Effector CD4-positive, alpha-beta T cell (primary cell): ENCODE results near the gene PSMD6.
A peak's percentile ranks its signal among the peaks of the same experiment; 100 is the strongest.

ENCODE experiments used
- DNase-seq: peaks from one replicate; pipeline ENCODE4 v3.0.0-alpha.2; 2020

PSMD6 gene

GRCh38 chr3:64042952-64043351, 19.7 kb upstream of the PSMD6 start:
- DNase-seq, result no peak

- no peak for DNase-seq
Observed at GRCh38 chr3:64039981-64040733, 16.9 kb upstream of the PSMD6 start.

DNA sequence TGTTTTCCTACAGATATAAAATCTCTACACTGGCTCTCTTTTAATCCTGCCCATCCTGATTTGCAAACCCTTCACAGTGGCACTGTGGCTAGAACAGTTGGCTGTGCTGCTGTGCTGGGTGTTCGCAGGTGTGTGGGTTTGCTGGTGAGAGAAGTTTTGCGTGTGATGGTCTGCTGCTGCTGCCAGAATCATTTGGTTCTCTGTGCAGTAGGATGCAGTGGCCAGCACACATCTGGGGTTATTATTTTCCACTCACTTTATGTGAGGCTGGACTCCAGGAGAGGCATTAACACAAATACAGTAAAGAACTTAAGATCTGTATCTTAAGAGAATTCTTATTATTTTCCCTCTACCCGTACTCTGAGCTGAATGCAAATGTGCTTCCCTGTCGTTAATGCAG, 16.0 kb upstream of the PSMD6 start:
- no peak for DNase-seq

DNA sequence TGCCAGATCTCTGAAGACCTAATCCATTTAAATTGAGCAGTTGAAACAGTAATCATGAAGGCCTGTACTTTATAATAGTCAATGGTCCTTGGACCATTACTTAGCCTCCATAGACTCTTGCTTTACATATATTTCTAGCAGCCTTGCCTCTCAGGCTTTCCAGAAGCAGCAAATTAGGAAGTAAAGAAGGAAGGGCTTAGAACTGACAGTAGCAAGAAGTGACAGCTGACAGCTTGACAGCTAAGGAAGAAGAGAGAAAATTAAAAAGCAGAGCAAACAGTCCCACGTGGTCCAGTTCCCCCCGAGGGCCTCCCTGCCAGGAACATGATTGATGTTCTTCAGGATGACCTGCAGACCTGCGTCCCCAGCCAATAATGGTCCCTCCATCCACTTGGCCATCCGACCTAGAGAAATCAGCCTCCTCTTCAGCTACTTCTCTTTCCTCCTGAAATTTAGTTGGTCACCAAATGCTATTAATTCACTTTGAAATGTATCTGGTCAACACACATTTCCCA, 15.0 kb upstream of the PSMD6 start:
- DNase-seq, result no peak

DNA sequence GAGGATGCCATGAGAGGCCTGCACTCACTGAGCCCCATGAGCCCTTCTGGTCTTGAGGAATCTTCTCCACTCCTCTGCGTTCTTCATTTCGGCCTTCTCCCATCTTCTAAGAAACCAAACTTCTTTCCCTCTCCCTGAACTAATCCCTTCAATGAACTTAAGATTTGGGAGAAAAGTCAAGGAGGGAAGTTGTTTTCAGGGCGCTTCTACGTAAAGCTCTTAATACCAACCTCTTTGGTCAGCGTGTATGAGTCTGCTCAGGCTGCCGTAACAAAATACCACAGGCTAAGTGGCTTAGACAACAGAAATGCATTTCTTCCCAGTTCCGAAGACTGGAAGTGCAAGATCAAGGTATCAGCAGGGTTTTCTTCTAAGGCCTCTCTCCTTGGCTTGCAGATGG, 13.8 kb upstream of the PSMD6 start:
- DNase-seq, result no peak

GRCh38 chr3:64033069-64033468, 9.8 kb upstream of the PSMD6 start:
- DNase-seq, result no peak

GRCh38 chr3:64031540-64032508, 8.5 kb upstream of the PSMD6 start:
- no peak for DNase-seq

DNA sequence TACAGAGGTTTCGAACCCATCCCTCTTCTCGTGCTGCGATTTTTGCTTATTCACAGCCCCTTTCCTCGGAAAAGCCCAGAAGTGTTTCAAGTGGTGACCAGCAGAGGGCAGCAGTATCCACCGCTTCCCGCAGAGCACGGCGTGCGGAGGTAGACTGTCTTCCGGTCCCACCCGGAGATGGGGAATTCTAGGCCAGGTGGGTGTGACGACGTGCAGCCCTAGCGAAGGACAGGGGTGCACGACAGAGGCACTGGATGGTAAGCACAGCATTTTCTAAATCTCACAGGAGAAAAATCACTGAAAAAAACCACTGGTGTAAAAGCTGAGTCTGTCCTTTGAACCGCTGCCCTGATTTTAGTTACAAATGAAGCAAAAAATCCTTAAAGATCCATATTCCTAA, 7.4 kb upstream of the PSMD6 start:
- DNase-seq, result peak; percentile 74

DNA sequence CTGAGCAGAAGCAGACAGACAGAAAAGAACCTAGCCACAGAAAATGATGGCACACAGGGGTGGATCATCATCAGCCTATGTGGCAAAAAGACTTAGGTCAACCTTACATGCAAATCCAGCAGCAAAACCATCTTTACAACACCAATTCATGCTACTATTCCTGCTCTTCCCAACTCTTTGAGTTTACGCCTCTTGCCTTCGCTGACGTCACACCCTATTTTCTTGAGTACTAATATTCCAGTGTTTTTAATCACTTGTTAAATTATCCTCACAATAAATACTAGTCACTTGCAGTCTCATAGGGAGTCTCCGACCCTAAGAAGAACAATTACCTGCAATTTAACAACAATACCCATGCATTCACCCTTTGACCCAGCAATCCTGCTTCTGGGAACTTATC, 6.0 kb upstream of the PSMD6 start:
- no peak for DNase-seq

DNA sequence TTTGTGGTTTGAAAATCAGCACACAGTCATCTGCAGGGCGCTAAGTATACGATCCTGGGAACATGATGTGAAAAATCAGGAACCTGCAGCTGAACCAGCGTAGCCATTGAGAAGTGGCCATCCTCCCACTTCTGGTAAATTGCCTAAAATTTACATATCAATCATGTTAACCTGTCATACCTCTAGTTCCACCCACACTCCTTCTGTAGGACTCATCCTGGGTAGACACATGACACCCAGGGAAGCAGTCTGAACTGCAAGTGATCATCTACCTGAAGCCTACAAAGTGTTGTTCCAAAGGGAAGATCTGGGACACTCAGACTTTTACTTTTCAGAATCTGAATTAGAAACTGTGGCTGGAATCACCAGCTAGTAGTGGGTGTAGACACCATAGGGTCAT, 5.5 kb upstream of the PSMD6 start:
- DNase-seq, result no peak

DNA sequence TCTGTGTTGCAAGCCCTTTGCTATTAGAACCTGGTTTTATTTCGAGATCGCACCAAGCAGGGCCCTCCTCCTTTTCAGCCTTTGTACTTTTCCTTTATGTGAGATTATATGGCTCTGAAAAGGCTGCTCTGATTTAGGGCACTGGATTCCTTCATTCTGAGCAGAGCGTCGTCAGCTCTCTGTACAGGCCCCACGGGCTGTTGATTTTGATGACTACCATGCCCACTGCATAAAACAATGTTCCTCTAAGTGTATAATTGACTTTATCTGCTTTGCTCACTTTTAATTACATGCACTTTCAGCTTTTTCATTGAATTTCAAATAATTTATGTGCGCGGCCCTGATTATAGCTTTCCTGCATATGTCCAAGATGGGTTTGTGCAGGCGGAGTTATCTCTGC, 4.4 kb upstream of the PSMD6 start:
- DNase-seq, result no peak

DNA sequence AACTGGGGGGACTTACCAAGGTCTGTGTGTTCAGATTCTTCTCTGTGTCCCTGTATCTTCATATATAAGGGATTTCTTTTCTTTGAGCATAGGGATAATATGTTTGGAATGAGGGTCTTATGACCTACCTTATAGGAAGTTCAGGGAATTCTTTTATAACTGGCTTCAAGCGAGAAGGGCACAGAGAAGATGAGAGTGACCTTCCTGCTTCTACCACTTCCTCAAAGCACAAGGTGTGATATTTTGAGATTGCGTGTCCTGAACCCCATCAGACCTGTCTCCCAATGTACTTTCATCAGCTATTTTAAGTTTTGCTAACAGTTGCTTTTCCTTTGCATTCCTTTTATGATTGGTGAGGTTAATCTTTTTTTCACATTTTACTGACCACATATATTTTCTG, 3.1 kb upstream of the PSMD6 start:
- no peak for DNase-seq

DNA sequence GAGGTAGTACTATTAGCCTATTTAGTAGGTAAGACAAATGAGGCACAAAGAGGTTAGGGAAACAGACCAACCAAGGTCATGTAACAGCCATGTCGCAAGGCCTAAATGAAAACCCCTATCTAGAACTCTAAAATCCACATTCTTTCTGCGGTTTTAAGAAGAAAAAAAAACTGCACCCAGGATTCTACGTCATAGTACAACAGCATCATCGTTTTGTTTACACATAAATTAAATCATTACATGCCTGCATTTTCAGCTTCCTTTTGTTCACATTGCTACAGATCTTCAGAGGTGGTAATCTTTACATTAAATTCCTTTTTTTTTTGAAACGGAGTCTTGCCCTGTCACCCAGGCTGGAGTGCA, 548 bp upstream of the PSMD6 start:
- no peak for DNase-seq

DNA sequence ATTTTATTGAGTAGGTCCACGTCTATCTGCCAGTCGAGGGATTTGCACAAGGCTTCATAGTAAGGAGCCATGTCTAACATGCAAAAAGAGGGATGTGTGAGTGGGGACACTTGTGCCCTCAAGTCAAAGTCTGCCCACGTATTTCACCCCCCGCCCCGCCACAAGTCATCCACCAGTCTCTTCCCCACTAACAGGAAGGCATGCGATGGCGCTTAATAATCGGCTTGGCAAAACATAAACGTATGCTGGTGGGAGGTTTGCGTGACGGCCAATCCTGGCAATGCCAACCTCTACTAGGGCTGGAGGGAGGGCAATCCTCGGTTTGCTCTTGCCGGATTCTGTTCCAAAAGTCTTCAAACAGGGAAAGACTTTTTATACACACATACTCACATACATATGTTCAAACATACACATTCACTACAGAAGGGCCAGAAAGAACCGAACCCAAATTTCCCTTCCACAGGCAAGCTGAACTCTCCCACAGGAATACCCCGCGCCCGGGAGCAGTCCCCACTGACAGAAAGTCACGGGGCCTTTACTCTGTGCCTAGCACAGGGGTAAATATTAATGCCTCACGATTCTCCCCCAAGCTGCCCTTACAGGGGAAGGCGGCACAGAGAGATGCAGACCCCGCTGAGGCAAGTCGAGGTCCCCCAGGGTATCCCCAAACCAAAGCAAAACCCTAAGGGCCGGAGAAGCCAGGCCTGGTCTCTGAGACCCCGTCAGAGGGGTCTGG, 675 bp downstream of the PSMD6 start:
- no peak for DNase-seq

- DNase-seq, result no peak
Observed at GRCh38 chr3:64021922-64022321, 1.4 kb downstream of the PSMD6 start.

DNA sequence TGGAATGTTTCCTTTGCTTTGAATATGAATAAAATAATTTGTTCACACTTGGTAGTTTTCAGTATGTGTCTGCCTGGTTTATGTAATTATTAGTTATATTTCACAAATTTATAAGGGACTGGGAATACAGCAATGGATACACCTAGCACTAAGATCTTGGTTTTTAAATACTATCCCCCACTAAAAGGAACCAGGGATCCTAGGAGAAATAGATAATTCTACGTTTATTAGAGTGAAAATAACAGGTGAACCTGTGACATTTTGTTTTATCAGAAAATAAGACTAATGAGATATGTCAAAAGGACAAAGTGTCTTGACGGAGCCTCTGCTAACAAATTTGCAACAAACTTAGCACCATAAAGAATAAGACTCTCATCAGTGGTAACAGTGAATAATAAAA, 3.4 kb downstream of the PSMD6 start:
- DNase-seq, result no peak

DNA sequence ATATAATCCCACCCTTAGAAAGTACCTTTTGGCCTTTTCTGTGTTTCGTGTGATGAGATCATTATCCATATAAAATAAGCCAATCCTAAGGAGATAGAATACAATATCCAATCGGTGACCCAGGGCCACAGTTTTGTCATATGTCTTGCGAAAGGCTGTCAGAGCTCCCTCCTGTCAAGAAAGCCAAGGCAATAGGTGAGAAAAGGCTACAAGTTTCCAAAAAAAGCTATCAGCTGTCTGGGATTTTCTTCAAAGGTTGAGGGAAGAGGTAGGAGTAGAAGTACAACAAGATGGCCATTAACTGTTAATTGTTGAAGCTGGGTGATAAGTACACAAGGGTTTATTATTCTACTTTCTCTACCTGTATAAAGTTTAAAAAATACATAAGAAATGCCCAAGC, 4.0 kb downstream of the PSMD6 start:
- DNase-seq, result no peak

DNA sequence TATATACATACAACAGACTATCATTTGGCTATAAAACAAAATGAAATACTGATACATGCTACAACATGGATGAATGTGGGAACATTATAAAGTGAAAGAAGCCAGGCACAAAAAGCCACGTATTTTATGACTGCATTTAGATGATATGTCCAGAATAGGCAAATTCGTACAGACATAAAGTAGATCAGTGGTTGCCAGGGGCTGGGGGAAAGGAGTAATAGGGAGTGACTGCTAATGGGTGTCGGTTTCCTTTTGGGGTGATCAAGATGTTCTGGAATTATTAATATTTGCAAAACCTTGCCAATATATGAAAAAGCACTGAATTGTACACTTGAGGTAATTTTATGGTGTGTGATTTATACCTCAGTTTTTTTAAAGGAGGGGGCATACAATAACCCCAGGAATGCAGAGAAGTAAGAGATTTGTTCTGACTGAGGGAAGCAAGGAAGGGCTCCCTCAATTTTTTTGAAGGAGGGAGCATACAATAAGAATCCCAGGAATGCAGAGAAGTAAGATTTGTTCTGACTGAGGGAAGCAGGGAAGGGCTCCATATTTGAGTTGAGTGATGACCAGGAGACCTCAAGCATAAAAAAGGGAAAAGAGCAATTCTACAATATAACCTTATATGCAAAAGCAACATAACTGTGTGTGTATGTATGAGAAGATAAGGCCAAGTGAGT, 6.2 kb downstream of the PSMD6 start:
- no peak for DNase-seq

DNA sequence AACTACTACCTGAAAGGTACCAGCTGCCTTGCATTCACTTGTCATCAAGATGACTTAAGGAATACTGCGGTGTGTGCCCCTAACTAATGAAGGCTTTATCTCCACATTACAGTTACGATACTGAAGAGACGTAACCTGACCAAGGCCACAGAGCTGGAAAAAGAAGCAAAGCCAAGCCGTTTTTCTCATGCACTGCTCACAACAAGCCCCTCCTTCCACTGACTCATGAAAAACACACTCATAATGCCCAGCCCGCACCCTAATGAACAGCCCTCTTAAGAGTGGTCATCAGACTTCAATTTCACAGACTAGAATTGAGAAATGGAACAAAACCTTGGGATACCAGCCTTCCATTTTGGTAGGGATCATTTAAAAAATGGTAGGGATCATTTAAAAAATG, 11.6 kb downstream of the PSMD6 start:
- DNase-seq, result no peak

DNA sequence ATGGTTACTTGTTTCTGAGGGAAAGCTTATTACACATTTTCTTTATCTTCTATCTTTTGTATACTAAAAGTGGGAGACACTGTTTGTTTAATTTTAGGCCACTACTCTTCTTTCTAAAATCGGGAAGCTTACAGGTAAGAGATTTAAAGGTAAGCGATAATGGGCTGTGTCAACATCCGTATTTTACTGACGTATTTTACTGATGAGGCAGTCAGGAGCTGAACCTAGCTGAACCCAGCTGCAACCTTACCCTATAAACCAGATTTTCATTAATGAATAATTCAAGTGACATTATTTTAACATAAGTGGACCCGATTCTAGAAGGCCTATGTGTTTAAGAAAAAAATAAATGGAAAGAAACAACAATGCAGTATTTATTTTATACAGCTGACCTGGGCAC, 13.1 kb downstream of the PSMD6 start:
- no peak for DNase-seq

DNA sequence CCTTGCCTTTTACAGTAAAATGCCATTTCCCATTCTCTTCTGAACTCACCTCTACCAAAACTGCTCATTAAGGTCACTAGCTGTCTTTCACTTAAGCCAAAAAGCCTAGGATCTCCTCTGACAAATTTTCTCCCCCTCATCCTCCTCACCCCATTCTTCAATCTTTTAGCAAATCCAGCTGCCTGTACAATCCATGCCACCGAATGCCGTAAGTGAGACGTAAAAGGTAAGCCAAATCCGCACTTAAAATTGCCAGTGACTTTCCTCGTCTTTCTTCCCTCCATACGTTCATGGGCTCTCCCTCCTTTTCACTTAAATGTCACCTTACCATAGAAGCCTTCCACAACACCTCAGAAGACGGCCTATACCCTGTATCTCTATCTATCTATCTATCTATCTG, 13.8 kb downstream of the PSMD6 start:
- no peak for DNase-seq

DNA sequence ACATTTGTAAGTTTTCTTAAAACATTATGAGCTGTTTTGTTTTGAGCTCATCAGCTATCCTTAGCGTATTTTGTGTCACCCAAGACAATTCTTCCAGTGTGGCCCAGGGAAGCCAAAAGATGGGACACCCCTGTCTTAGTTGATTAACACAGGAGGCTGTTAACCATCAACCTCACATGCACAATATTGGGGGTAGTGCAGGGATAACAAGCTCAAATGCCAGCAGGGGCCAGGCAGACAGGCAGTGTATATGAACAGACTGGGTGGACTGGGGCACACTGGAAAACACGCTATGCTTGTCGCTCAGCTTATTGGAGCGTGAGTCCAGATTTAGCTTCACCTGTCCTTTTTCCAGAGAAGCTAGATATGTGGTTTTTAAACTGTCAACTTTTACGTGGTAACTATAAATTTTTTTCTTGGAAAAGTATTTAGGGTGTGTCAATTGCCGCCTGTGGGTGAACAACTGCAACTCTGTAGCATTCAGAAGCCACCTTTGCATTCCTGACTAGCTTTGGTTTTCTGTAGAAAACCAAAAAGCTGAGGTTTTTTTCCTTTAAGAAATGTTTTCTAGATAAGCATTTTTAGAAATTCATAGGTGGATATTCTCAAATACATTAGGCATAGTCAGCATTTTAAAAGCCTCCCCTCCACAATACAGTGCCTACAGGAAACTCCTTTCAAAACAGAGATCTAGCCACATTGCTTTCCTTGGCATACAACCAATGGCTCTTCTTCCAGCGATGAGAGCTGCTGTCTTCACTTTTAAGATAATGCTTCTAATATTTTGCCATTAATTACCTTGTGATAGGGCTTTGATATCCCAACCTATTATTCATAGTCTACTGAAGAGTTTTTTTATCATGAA, 14.6 kb downstream of the PSMD6 start:
- DNase-seq, result no peak
